CD4-positive, alpha-beta T cell treated with Interleukin-4 for 1 hour (primary cell): ENCODE data around the gene SPEG.
"Not testable (repeated sequence)": the region's sequence is repeated elsewhere in the genome, so short reads cannot be mapped to it uniquely, and the experiment has no call there.

Experiments
- DNase-seq, 2 donors: peaks; one replicate each; pipeline ENCODE4 v3.0.0-alpha.2; 2020 to 2022

SPEG gene

DNA sequence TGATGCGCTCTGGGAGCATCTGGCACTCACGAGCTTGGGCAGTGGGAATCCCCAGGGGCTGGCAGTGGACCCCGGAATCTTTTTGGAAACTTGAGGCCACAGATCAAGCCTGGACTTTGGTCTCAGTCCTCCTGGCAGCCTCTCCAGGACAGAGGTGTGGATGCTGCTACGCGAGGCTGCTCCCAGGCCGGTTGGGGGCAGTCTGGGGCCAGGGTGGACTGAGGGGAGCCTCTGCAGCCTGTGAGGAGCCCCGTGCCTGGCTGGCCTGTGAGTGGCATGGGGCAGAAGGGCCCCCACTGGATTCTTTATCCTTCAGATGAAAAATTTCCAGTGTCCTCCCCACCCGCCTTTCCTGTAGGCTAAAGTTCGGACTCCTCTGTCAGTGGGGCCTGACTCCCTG is 29.2 kb upstream of the SPEG start:
- DNase-seq, result no peak

DNA sequence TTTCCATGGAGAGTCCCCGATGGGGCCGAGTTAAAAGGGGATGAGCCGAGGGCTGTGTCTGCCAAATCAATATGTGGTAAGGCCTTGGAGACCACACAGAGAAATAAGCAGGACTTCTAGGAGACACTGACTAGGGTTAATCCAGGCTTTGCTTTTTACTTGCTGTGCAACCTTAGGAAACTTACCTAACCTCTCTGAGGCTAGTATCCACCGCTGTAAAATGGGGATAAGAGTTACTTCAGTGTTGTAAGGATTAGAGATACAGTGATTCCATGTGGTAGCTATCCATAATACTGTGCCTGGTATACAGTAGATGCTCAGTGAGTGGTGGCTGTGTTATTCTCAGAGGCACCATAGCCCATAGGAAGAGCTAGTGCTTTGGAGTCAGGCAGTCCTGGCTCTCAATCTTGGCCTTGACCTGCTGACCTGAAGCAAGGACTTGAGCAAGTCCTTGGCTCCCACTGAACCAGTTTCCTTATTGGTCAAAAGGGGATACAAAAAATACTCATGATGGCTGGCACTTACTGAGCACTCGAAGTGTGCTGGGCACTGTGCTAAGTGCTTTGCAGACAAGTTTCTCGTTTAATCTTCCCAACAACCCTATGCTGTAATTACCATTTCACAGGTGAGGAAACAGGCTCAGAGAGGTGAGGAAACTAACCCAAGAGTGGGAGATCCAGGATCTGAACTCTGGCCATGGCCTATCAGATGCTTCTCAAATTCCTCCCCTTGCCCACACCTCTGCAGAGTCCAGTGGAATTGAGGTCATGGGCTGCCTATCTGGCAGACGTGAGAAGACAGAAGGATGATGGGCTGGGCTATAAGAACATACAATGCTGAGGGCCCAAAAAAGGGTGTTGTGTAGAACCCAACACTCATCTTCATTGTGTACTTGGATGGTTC is 28.4 kb upstream of the SPEG start:
- no peak for DNase-seq

DNA sequence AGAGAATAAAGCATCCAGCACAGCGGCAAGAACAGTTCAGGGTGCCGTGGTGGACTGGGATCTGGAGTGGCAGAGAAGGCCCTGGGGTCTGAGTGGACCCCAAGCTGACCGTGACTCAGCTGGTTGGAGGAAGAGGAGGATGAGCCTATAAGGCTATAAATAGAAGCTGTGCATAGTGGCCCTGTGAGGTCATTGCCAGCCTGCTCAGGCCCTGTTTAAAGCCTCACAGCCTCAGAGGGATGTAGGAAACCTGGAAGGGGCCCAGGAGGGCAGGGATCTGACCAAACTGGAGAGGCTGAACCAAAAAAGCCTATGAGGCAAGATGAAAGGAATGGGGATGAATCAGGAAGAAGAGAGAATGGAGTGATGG is 27.8 kb upstream of the SPEG start:
- no peak for DNase-seq

DNA sequence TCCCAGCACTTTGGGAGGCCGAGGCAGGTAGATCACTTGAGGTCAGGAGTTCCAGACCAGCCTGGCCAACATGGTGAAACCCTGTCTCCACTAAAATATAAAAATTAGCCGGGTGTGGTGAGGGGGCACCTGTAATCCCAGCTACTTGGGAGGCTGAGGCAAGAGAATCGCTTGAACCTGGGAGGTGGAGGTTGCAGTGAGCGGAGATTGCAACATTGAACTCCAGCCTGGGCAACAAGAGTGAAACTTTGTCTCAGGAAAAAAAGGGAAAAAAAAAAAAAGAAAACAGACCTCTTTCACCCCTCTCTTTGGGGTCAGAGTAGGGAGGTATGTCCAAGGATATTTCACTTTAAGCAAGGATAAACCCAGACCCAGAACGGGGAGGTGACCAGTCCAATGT is 27.3 kb upstream of the SPEG start:
- not testable (repeated sequence) for DNase-seq

DNA sequence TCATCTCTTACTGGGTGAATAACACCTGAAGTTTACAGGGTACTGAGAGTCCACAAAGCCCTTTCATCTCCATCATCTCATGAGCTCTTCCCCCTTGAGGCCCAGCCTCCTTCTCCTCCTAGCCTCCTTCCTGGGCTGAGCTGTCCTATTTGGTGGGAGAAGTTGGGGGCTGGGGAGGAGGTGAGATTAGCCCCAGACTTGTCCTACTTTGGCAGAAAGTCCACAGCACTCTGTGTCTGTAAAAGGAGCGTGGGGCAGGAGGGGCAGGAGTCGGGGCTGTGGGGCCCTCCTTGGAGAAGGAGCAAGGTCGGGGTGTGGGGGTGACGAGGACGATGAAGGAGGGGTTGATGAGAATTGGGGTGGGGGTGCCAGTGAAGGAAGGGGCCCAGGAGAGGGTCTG is 26.4 kb upstream of the SPEG start:
- no peak for DNase-seq

DNA sequence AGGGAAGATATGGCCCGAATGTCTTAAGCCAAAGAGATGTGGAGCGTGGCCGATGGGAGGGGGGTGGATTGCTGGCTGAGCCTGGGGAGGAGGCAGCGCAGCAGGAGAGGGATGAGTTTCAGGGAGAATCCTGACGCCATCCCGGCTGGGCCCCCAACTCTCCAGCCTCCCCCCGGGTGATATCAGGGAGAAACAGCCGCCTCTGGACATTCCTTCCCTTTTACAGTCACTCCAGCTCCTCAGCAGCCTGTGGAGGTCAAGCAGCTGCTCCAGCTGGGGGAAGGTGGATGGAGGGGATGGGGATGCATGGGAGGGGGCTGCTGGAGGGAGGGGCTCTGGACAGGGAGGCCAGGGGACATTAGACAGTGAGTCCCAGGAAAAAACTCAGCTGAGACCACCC is 26.0 kb upstream of the SPEG start:
- no peak for DNase-seq

DNA sequence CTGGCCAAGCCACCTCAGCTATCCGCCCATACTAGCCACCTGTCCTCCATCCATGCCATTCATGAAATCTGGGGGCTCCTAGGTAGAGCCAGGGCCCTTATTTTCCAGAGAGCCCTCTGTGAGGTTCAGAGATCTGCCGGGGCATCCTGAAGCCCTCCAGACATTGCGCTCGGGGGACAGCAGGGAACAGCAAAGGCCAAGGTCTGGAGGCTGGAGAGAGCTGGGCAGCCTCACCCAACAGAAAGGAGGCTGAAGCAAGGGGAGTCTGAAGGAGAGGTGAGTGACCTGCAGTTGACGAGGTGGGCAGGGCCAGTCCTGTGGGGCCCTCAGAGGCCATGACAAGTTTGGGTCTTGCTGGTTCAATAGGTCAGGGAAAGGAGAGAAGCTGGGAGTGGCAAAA is 25.0 kb upstream of the SPEG start:
- DNase-seq, result no peak

DNA sequence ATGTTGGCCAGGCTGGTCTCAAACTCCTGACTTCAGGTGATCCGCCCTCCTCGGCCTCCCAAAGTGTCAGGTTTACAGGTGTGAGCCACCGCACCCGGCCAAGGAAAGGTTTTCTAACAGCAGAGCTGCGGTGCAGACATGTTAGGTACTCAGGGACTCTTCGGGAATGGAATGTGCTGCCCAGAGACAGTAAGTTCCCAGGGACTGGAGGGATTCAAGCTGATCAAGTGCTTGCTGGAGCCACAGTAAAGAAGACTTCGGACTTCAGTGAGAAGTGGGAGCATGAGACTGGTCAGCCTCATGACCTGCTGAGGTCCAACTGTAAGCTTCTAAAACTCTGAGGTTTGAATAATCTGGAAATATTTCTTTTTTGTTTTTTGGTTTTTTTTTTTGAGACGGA is 24.3 kb upstream of the SPEG start:
- no peak for DNase-seq

DNA sequence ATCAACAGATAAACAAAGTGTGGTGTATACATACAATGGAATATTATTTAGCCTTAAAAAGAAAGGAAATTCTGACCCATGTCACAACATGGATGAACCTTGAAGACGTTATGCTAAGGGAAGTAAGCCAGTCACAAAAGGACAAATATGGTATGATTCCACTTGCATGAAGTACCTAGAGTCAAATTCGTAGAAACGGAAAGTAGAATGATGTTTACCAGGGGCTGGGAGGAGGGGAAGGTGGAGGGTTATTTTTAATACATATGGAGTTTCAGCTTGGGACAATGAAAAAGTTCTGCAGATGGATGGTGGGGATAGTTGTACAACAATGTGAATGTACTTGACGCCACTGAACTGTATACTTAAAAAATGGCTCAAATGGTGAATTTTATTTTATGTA is 19.8 kb upstream of the SPEG start:
- DNase-seq, result no peak

DNA sequence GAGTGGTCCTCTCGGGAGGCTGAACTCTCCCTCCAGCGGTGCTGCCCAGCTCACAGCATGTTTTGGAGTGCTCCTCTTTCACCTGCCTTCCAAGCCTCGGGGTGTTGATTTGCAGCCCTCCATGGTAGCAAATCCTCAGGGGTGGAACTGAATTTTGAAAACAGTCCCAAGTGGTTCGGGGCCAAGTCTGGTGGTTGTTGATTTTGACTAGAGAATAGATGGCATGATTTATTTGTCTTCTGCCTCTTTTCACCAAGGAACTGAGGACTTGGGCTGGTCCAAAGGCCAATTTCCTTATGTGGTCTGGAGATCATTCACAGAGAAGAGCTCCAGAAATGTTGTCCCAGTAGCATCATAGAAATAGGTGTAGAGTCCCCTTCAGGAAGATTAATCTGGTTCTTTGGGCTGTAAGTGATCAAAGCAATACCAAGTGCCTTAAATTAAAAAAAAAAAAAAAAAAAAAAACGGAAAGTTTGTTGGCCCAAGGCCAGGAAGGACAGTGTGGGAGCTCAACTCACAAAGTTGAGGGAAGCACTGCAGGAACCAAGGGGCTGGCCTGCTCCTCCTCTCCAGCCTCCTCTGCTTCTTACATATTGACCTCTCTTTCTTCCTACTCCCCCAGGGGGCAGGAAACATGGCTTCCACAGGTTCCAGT is 18.9 kb upstream of the SPEG start:
- DNase-seq, result no peak

DNA sequence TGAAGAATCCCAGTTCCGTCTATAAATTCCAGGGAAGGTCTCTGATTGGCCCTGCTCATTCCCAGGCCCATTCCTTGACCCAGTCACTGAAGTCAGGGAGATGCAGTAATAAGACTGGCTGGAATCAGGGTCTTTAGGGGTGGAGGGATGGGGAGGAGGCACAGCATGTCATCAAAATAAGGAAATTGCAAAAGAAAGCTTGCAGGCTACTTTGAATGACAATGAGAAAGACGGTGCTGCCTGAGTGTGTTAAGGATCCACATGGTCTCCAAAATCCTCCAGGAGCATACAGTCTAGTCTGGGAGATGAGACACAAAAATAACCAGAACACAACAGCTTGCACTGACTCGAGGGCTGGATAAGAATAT is 18.4 kb upstream of the SPEG start:
- no peak for DNase-seq

DNA sequence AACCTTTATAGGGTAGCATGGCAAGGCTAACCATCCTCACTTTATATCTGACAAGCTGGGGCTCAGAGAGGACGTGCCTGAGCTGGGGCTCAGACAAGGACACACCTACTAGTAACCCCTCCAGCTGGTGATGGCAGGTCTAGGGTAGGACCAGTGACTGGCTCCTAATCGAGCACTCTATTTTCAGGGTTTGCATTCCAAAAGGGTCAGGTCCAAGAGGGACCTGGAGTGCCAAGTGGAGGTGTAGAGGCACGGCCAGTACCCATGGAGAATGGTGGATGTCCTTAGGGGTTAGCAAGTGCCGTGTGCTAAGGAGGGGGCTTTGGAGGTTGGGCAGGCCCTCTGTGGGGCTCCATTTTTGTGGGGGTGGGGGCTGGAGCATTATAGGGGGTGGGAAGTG is 17.7 kb upstream of the SPEG start:
- DNase-seq, result no peak

DNA sequence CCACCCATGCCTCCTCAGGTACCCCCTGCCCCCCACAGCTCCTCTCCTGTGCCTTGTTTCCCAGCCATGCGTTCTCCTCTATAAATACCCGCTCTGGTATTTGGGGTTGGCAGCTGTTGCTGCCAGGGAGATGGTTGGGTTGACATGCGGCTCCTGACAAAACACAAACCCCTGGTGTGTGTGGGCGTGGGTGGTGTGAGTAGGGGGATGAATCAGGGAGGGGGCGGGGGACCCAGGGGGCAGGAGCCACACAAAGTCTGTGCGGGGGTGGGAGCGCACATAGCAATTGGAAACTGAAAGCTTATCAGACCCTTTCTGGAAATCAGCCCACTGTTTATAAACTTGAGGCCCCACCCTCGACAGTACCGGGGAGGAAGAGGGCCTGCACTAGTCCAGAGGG is 17.3 kb upstream of the SPEG start:
- DNase-seq, result no peak

DNA sequence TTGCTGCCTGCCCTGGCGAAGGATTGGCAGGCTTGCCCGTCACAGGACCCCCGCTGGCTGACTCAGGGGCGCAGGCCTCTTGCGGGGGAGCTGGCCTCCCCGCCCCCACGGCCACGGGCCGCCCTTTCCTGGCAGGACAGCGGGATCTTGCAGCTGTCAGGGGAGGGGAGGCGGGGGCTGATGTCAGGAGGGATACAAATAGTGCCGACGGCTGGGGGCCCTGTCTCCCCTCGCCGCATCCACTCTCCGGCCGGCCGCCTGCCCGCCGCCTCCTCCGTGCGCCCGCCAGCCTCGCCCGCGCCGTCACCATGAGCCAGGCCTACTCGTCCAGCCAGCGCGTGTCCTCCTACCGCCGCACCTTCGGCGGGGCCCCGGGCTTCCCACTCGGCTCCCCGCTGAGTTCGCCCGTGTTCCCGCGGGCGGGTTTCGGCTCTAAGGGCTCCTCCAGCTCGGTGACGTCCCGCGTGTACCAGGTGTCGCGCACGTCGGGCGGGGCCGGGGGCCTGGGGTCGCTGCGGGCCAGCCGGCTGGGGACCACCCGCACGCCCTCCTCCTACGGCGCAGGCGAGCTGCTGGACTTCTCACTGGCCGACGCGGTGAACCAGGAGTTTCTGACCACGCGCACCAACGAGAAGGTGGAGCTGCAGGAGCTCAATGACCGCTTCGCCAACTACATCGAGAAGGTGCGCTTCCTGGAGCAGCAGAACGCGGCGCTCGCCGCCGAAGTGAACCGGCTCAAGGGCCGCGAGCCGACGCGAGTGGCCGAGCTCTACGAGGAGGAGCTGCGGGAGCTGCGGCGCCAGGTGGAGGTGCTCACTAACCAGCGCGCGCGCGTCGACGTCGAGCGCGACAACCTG is 16.3 kb upstream of the SPEG start, which contains the start of gene DES:
TSS of gene DES (plus strand) at position 223 of the 857 bp plus-strand sequence. CDS start at position 309, 86 bp downstream.
- DNase-seq, result no peak

DNA sequence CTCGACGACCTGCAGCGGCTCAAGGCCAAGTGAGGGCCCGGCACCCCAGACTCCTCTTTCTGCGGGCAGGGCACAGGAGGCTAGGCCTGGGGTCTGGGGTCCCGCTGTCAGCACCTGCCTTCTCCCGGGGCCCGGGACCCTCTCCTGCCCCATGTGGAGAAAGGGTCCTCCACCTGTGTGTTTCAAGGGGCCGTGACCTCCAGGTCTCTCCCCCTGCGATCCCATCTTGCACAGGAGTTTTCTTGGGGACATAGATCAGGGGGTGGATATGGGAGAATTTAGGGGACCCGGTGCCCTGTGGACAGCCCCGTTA is 15.7 kb upstream of the SPEG start:
- DNase-seq, result no peak

DNA sequence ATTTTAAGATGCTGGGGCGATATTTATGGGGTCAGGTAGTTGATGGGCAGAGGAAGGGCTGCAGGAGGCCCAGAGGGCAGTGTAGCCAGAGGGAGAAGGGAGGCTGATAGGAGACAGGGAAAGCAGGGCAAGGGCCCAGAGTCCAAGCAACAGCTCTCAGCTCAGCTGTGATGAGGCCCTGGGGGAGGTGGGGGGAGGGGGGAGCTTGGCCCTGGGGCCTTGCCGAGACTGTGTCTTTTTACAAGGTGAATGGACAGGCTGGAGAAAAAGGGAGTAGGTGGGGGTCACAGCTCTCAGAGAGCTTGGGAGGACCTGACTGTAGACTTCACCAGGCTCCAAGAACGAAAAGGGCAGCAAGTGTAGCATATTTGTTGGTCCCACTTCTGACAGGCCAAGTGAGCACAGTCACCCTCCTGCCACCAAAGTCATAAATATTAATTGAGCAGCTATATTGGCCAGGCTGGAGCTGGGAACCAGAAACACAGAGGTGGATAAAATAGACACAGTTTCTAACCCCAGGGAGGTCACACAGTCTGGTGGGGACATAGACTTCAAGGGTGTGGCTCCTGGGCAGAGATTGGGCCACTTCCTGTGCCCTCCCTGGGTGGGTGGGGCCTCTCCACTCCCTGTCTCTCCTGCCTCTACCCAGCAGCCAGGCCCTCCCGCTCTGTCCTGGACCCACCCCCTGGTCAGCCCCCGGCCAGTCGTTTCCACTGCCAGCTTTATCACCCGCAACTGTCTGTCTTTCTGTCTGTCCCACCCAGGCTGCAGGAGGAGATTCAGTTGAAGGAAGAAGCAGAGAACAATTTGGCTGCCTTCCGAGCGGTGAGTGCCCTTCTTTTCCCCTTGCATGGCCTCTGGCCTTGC is 15.1 kb upstream of the SPEG start:
- no peak for DNase-seq

DNA sequence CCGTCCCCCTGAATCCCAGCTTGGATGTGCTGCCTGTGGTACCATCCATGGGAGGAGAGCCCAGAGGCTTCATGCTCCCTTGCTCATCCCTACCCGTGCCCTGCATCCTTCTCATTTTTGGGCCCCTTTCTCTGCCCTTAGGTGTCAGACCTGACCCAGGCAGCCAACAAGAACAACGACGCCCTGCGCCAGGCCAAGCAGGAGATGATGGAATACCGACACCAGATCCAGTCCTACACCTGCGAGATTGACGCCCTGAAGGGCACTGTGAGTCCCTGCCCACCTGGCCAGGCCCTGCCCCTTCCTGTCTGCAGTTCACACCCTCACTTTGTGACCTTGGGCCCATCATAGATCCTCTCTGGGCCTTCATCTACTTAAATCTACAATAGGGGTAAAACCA is 14.0 kb upstream of the SPEG start:
- no peak for DNase-seq

DNA sequence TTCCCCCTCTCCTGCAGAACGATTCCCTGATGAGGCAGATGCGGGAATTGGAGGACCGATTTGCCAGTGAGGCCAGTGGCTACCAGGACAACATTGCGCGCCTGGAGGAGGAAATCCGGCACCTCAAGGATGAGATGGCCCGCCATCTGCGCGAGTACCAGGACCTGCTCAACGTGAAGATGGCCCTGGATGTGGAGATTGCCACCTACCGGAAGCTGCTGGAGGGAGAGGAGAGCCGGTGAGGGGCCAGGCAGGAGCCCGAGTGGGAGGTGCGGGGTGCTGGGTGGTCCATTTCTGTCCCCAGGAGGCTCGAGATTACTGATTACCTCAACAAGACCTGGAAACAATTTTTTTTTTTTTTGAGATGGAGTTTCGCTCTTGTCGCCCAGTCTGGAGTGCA is 13.3 kb upstream of the SPEG start:
- no peak for DNase-seq

DNA sequence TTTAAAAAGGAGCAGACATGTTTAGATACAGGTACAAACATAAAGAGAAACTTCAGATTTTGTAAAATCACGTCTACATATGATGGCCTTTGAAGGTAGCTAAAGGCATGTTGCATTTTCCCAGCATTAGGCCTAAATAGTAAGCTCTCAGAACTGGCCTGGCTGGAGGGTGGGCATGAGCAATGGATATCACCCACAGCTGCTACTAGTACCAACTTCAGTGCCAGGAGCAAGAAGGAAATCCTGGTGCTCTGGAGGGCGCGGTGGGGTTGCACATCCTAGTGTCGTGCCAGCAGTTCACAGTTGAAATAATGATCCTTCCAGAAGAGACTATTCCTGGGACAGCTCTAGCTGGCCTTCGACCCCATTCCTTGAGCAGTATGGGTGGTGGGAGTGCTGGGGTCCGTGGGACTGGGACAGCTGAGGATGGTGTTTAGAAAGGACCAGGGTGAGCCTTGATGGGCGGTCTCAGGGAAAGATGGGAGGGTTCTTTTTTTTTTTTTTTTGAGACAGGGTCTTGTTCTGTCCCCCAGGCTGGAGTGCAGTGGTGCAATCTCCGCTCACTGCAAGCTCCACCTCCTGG is 11.6 kb upstream of the SPEG start:
- DNase-seq, result no peak

DNA sequence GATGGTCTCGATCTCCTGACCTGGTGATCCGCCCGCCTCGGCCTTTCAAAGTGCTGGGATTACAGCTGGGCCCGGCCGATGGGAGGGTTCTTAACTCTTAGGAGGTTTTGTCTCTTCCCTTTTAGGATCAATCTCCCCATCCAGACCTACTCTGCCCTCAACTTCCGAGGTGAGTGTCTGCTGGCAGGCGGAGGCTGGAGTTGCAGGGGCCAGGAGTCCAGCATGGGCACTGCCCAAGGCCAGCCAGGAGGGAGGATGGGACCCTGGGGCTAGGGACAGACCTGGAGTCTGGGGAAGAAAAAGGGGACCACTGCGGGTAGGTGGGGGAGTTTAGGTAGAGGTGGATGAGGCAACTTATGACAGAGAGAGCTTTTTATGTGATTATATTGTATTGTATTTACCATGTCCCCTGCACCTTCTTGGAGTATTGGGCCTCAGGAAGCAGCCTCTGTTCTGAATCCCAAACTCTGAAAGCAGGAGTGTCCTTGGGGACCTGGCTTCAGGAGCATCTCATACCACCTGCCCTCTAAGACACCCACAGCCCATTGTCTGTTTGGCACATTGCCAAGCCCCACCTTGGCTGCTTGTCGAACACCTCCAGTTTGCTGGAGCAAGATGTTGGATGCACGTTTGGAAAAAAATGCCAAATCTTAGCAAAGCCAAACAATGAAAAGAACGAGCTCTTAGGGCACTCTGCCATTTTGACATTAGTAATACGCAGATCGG is 10.8 kb upstream of the SPEG start:
- no peak for DNase-seq

DNA sequence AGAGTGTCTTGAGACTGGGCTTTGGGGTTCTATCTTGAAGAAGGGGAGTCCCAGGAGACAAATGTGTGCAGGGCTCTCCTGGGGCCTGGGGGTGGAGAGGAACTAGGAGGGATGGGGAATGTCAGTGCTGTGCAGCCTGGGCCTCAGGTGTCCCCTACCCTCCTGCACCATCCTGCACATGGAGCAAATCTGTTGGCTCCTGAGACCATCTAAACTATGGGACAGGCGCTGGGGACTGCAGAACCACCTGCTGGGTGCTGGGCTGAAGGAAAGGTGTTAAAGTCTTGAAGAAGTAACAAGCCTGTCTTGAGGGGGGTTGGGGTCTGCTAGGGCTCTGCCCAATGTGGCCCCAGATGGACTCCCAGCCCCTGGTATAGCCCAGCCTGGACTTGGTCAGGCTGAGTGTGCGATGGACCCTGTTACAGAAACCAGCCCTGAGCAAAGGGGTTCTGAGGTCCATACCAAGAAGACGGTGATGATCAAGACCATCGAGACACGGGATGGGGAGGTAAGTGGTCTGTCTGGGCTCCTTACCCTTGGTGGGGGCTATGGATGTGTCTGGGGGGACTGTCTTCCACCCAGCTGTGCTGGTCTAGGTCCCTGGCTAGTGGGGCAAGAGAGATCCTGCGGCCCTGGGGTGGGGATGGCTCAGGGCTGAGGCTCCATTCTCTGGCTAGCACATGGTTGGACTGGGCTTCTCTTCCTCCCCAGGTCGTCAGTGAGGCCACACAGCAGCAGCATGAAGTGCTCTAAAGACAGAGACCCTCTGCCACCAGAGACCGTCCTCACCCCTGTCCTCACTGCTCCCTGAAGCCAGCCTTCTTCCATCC is 9.2 kb upstream of the SPEG start:
- DNase-seq, result no peak
